ENCODE results near the gene FTMT. TPM values are rescaled to one million over a fixed set of nuclear protein-coding genes. Genes with fewer than 3 reads are reported as not detected.
"Not testable (repeated sequence)": the region's sequence is repeated elsewhere in the genome, so short reads cannot be mapped to it uniquely, and the experiment has no call there.

FTMT gene
- polyA plus RNA-seq (2013, experiment 1 of 2; ENCODE audit: insufficient read length), result not detected
- not detected for polyA plus RNA-seq (2013, experiment 2 of 2; ENCODE audit: insufficient read length)

DNA sequence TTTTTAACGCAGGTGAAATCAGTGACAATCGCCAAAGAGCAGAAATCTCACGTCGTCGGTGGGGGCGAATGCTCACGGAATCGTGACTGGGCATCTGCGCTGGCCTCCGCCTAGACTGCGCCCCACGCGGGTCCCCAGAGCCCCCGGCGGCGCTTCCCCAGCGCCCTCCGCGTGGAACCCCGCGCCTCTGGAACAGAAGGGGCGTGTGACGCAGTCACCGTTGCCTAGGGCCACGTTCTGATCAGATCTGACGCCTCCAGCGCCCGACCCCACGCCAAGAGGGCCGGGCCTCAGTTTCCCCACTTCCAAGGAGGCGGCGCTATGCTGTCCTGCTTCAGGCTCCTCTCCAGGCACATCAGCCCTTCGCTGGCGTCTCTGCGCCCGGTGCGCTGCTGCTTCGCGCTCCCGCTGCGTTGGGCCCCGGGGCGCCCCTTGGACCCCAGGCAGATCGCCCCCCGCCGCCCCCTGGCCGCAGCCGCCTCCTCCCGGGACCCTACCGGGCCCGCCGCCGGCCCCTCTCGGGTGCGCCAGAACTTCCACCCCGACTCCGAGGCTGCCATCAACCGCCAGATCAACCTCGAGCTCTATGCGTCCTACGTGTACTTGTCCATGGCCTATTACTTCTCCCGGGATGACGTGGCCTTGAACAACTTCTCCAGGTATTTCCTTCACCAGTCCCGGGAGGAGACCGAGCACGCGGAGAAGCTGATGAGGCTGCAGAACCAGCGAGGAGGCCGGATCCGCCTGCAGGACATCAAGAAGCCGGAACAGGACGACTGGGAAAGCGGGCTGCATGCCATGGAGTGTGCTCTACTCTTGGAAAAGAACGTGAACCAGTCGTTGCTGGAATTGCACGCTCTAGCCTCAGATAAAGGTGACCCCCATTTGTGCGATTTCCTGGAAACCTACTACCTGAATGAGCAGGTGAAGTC is at the start of gene FTMT:
TSS of gene FTMT (plus strand) at position 240 of the 932 bp plus-strand sequence. CDS start at position 322, 82 bp downstream.
- no peak for DNase-seq

DNA sequence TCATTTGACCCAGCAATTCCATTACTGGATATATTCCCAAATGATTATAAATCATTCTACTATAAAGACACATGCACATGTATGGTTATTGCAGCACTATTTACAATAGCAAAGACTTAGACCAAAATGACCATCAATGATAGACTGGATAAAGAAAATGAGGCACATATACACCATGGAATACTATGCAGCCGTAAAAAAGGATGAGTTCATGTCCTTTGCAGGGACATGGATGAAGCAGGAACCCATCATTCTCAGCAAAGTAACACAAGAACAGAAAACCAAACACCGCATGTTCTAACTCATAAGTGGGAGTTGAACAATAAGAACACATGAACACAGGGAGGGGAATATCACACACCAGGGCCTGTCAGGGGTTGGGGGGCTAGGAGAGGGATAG is 46.4 kb upstream of the FTMT start:
- not testable (repeated sequence) for DNase-seq

DNA sequence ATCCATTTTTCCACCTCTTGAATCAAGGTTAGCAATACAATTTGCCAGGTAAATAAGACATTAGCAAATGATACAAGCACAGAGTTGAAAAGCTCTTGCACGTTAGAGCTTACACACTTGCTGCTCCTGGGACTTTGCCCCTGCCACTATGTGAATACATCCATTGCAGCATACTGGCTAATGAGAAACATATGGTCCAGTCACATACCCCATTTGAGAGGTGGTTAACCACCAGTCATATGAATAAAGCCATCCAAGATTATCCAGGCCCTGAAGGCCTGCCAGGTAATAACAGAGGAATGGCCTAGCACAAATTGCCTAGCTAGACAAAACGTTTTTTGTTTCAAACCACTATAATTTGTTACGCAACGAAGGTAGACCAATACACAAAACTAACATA is 45.8 kb upstream of the FTMT start:
- peak; percentile 62 for DNase-seq

DNA sequence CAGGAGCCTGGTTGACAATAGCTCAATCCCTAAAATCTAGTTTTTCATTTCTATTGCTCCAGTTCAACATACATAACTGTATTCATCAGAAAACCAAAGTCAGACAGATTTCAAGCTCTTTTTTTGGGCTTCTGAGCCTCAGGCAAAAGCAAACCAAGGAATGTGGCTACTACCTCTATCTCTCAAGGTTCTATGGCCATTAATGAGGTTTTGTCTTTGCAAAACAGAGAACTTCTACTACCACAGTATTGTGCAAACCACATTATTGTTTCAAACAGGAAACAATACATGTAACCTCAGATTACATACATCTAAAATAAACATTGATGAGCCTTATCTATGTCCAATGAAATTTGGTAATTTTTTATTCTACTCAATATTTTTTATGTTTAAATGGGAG is 35.5 kb upstream of the FTMT start:
- DNase-seq, result no peak

DNA sequence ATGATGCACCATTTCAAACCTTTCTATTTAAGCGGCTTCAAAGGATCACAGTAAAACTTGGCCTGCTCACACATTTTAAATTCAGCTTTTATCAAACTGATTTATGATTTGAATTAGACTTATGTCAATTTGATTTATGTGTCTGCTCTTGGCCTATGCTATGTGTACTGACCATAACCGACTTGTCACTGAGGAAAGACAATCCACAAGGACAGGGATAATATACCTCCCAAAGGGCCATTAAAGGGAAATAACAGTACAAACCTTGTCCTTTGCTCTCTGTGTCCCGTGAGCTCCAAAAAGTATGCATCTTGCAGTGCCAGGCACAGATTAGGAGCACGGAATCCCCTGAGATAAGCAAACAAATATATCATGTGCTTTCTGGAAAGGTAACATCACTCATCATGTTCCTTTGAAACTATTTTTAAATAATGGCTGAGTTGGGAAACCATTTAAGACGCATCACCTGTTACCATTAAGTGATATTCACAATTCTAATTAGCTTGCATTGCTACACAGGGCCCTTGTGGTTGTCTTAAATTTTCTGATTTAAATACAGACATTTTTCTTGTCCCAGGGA is 31.9 kb upstream of the FTMT start:
- DNase-seq, result no peak

DNA sequence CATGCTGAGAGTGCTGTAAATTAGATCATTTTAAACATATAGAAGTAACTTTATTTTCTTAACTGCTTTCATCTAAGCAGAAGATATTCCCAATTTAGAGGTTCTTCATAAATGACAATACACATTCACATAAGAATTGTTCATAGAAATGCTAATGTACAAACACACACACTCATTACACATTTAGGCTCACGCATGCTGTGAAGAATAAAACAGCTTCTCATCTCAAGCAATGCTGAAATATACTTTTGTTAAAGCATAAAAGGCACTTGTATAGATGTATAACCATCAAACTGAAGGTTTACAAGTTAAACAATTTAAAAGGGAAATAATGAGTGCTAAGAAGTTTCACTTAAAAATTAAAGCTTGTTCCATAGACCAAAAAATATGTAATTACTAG is 18.1 kb upstream of the FTMT start:
- DNase-seq, result no peak

DNA sequence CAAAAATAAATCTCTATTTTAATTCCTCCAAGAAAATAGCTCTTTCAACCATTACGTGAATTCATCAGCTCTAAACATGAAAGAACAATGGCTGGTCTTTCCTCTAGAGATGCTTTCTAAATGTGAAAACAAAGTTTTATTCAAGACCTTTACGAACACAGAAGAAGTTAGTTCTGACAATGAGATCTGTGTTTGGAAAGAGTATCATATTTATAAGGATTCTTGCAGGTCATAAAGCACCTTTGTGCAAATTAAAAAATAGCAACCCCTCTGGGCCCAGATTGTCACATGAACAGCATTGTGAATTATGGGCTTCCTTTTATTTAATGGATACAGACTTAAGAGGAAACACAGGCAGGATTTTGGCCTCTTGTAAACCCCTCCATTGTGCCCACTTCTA is 17.7 kb upstream of the FTMT start:
- DNase-seq, result no peak

DNA sequence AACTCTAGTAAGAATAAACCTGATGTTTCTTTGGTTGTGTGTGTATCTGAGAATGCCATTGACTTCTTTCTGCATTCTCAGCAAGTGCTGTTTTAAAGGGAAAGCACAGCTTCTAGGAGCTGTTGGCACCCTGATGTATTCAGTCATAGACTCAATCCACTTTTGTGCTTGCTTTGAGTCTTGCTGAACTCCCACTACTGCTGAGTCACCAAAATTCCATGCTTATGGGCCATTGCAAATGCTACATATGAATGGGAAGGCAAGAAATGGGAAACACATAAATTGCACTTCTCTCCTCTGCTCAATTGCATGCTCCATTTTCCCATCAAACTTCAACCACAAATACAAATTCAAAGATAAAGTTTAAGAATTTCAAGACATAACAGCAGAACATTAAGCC is 9.8 kb upstream of the FTMT start:
- peak; percentile 10 for DNase-seq

DNA sequence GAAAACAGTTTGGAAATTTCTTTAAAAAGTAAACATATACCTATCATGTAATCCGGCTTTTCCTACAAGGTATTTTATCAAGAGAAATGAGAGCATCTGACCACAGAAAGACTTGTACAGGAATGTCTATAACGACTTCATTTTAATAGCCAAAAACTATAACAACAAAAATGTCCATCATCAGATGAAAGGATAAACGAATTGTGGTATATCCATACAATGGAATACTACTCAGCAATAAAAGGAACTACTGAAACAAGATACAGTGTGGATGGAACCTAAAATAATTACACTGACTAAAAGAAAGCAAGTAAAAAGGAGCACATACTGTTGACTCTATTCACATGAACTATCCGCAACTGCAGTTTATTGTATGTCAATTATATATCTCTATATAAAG is 1.4 kb upstream of the FTMT start:
- no peak for DNase-seq

DNA sequence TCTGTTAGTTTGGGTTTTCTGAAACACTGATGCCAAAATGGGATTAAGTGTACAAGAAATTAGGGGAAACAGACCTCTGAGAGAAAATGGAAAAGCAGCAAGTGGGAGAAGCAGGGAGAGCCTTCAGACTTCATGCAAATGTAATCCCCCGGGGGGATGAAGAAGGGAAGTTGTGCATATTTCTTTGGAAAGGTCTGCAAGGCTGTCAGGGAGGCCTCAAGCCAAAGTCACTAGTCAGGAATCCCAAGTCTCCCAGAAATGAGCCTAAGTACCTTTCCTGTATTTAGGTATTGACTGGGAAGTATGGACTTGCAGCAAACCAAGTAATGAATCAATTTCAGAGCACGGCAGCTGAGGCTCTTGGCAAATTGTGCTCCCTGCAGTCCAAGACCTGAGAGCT is 2.2 kb downstream of the FTMT start:
- no peak for DNase-seq

DNA sequence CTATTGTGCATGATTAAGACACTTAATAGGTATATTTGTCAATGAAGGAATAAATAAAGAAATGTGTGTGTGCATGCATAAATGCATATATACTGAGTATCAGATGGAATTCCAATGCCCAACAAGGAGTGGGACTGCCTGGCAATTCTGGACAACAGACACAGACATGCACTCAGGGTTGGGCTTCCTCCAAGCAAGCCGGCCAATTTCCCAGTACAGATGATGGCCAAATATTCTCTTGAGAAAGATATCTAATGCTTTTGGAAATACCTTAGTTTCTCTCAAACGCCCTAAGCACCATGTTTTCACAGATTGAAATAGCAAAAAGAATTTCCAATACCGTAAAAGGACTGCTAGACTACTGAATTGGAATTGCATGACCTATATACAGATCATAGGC is 11.1 kb downstream of the FTMT start:
- DNase-seq, result no peak

DNA sequence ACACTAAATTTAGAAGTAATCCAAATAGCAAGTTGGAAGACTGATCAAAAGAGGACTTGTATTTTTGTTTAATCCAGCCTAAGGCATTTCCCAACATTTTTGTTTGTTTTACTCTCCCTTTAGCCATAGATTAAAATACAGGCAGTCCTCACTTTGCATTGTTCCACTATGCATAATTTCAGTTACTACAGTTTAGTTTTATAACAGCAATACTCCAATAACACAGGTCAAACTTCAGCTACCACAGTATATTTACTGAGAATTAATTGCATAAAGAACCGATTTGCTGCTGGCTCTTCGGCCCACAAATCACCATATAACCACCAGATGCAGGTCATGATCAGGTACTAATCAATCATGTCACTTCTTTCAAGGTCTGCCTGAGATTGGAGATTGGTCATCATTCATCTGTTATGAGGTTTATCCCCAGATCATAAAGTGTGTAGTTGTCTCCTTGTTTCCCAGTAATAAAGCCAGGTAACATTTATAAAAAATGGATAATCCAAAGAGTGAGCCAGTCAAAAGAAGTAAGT is 12.1 kb downstream of the FTMT start:
- no peak for DNase-seq

DNA sequence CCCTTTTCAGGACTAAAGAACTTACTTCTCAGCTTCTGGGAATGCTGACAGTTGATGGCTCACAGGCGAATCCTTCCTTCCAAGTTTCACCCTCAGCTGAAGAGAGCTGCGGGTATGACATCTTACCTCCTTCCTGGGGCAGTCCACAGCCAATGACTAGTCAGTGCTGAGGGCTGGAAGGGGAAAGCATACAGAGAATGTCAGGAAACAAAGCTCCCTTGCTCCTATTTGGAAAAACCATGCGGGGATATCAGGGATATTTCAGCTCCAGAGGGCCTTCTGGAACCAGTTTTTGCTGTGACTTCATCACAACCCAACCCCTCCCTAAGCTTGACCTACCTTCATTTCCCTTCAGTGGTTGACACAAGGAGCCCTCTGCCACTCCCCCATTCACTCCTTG is 15.7 kb downstream of the FTMT start:
- no peak for DNase-seq

DNA sequence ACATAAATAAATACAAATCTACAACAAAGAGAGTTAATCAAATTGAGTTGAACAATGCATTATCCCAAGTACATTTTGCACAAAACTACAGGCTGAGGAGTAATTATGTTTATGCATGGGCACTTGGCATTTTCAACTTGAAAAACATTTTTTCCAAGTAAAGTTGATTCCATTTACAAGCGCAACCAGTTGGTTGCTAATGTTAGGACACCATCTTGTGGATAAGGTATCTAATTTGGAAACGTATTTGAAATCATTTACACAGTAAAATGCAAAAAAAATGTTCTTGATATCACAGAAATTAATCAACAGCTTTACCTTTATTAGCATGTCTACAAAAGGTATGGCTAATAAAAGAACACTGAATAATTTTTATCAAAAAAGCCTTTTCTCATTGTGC is 18.8 kb downstream of the FTMT start:
- peak; percentile 6 for DNase-seq

DNA sequence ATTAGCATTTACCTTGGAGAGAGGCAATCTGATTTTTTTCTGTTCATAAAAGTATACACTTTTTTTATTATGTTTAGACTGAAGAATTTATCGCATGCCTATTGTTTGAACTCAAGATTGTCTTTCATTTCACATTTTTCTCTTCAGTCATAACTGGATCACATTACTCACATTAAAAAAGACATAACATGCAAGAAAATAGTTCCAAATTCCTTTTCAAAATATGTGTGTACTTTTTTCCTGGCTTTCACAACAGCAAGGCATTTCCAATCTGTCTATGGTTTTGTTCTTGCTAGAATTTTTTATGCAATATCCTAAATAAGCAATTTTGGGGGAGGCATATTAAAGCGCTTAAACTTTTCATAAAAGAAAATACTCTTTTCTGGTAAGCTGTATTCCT is 21.2 kb downstream of the FTMT start:
- no peak for DNase-seq

DNA sequence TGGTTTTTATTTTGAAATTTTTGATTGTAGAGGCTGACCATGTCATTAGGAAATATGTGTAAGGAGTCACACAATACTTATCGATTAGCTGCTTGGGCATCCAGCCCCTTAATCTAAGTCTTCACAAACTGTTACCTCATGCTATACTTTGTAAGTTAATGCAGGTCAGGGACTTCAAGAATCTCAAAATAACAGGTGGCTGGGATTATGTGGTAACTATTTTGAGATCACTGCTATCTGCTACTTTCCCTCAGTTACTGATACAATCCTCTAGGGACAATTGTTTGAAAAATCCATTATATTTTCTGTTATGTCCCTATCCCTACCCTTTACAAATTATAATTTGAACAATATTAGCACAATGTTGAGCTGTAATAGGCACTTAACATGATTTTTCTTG is 21.7 kb downstream of the FTMT start:
- no peak for DNase-seq

DNA sequence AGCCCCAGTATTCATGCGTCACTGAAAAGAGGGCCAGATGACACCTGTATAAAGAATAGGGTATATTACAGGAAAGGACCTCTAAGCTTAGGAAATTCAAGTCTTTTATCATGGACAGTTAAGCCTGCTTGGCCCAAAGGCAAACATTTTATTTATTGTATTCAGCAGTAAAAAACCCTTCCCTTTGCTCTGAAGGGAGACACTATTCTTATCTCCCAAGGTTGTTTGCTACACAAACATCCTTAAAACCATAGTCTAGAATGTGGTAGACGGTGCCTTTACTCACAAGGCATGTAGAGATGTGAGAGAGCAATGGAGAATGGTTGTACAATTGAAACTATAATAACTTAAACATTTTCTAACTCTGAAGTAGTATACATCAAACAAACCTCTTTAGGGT is 33.9 kb downstream of the FTMT start:
- DNase-seq, result no peak

DNA sequence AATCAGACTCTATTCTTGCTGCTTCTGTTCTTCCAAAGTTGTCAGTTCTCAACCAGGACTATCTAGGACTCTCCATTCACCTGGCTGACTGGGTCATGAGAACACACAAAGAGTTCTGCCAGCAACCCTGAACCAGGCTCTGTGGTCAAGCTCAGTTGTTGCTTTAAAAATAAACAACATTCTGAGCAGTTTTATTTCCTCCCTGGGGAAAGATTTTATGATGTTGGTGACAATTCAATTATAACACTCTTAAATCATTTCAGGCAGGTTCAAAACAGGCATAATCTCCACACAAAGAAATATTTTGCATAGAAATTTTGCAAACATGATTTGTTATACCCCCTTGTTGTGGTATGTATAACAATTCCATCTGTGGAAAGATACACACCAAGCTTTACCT is 36.0 kb downstream of the FTMT start:
- no peak for DNase-seq

DNA sequence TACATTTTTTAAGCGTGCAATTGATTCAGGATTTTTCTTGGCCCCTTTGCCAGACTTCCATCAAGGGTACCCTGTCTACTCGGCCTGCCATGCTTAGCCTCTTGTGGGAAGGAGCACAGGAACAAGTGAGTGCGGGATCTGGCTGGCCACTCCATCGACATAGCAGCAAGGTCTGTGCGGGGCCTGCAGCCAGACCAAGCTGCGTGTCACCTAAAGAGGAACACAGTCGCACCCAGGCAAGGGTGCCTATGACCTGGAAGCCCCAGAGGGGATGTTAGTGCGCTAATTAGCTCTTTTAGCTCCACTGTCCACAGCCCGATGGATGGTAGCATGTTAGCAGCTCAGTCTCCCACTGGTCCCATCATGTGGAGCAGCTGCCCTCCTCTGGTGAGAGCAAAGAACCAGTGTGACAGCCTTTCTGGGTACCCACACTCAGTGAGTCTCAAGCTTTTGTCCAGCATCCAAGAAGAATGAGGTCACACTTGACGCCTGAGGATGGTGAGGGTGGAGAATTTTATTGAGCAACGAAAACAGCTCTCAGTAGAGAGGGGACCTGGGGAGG is 38.7 kb downstream of the FTMT start:
- no peak for DNase-seq

DNA sequence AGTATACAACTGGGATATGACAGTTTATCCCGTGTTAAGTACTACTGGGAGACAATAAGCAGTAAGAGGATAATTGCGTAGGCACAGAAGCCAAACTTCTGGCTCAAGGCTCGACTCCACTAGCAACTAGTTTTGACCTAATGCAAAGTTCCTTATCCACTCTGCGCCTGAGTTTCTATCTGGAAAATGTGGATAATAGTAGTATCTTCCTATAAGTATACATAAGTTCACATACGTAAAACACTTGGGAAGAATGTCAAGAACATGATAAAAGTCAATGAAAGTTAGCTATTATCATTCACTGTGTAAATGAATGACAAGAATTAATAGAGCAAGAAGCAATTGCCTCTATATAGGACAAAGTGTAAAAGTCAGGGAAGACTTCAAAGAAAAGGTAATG is 45.7 kb downstream of the FTMT start:
- no peak for DNase-seq

DNA sequence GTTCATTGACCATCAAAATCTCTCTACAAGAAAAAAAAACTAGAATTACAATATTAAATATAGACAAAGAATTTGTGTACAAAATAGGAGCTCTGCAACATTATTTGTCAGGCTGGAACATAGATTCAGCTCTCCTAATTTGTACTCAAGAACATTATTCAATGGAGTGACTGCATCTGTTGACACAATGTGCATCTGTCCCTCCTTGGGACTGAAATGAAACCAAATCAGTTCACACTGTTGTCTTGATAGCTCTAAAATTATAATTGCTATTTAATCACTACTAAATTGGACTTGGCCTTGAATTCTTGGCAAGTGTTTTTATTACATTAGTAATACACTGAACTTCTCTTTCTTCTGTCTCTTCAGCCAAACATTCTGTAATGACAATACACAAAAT is 47.7 kb downstream of the FTMT start:
- no peak for DNase-seq

All from fibroblast of skin of abdomen (primary cell).